Stimulated activated CD8-positive, alpha-beta memory T cell treated with anti-CD3 and anti-CD28 coated beads, Interleukin-12 subunit alpha, Interleukin-12 subunit beta, amount 100 ng/mL, for 4 hours (primary cell): ENCODE measurements around the gene HMG20A.

Experiments
- DNase-seq: peaks from one replicate; pipeline ENCODE4 v3.0.0-alpha.2; 2020; ENCODE audit warnings: low read depth

The HMG20A gene

GRCh38 chr15:77476995-77477394 is 56.3 kb downstream of the HMG20A start:
- no peak for DNase-seq

- DNase-seq: no peak
Observed at GRCh38 chr15:77478051-77478450, 57.4 kb downstream of the HMG20A start.

GRCh38 chr15:77479015-77479414 is 58.3 kb downstream of the HMG20A start:
- no peak for DNase-seq

- DNase-seq: no peak
Observed at GRCh38 chr15:77480859-77481633, 60.4 kb downstream of the HMG20A start.

- DNase-seq: no peak
Observed at GRCh38 chr15:77481670-77482069, 61.0 kb downstream of the HMG20A start.

- DNase-seq: no peak
Observed at GRCh38 chr15:77482570-77482969, 61.9 kb downstream of the HMG20A start.

- no peak for DNase-seq
Observed at GRCh38 chr15:77483425-77484140, 62.9 kb downstream of the HMG20A start.

- no peak for DNase-seq
Observed at GRCh38 chr15:77484994-77485393, 64.3 kb downstream of the HMG20A start.

- DNase-seq: no peak
Observed at GRCh38 chr15:77486542-77487468, 66.1 kb downstream of the HMG20A start.

GRCh38 chr15:77487469-77487842 is 66.8 kb downstream of the HMG20A start:
- no peak for DNase-seq

GRCh38 chr15:77487888-77488287 is 67.2 kb downstream of the HMG20A start:
- DNase-seq: no peak

- no peak for DNase-seq
Observed at GRCh38 chr15:77489647-77490046, 69.0 kb downstream of the HMG20A start.

- DNase-seq: no peak
Observed at GRCh38 chr15:77493324-77493907, 72.7 kb downstream of the HMG20A start.

- DNase-seq: no peak
Observed at GRCh38 chr15:77494073-77494867, 73.6 kb downstream of the HMG20A start.

- no peak for DNase-seq
Observed at GRCh38 chr15:77494964-77495363, 74.3 kb downstream of the HMG20A start.

GRCh38 chr15:77495838-77496596 is 75.3 kb downstream of the HMG20A start:
- DNase-seq: no peak

GRCh38 chr15:77496715-77497109 is 76.0 kb downstream of the HMG20A start:
- DNase-seq: peak; percentile 43

GRCh38 chr15:77497110-77497737 is 76.5 kb downstream of the HMG20A start:
- DNase-seq: no peak

GRCh38 chr15:77497942-77498361 is 77.3 kb downstream of the HMG20A start:
- DNase-seq: no peak
